ENCODE data around the gene KDM4B. TPM values are rescaled to one million over a fixed set of nuclear protein-coding genes. Genes with fewer than 3 reads are reported as not detected.

KDM4B gene
- total and polyA plus RNA-seq, 5 donors, result 18.8 to 37.5 (median 26.6) TPM

- WGBS, result 22% methylated on average over 33 of the region's 33 CpGs
- DNase-seq, result peak; percentile 82 to 91 (median 87)
- Histone ChIP-seq H3K27ac (ENCODE audit: low read length) (peak overlapping the region; percentile 67), H3K4me1 (ENCODE audit: control insufficient read depth, insufficient read depth, low read length) (peaks cover 20% of the 10 kb centered on the region), H3K9me3 (ENCODE audit: control insufficient read depth, low read length) (no peaks in the 10 kb centered on the region), H3K27me3 (ENCODE audit: control insufficient read depth, insufficient read depth) (no peaks in the 10 kb centered on the region), H3K4me3 (ENCODE audit: low read length) (no peak overlapping the region)
- intact Hi-C loops (cut with DNase I), result no loop called here
- ATAC-seq, result peak; percentile 79 to 84
These were observed 7.7 kb downstream of the KDM4B start for GRCh38 chr19:4976401-4977298.

GRCh38 chr19:4977299-4978174 lies 8.6 kb downstream of the KDM4B start:
- intact Hi-C loops (cut with DNase I), result no loop called here
- peak overlapping the region; percentile 38 for H3K27ac ChIP-seq (ENCODE audit: low read length)
- ATAC-seq (peak; percentile 17 to 22), DNase-seq (peak; percentile 51 to 86 (median 84))
- H3K9me3 ChIP-seq (ENCODE audit: control insufficient read depth, low read length), result no peaks in the 10 kb centered on the region
- H3K4me1 ChIP-seq (ENCODE audit: control insufficient read depth, insufficient read depth, low read length), result peaks cover 18% of the 10 kb centered on the region
- 38% methylated on average over 36 of the region's 36 CpGs for WGBS
- no peaks in the 10 kb centered on the region for H3K27me3 ChIP-seq (ENCODE audit: control insufficient read depth, insufficient read depth)
- no peak overlapping the region for H3K4me3 ChIP-seq (ENCODE audit: low read length)

DNA sequence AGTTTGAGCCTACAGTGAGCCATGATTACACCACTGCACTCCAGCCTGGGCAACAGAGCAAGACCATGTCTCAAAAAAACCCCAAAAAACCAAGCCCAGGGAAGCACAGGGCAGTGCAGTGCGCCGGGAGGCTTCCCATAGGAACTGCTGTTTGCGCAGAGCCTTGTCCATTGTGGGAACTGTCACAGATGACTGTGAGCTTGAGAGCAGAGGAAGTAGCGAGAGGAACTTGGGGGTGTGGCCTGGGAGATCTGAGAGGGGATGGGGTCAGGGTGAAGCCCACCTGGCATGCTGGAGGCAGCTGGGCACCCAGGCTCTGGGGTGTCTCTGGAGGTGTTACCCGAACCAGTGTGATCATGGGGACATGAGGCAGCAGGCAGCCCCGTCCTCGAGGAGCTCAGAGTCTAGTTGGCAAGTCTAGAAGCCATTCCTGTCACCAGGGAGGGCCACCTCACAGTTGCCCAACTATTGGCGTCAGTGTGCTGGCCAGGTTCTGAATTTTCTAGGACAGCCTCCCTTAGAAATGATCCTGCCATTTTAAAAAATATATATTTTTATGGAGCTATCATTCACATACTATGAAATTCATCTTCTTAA lies 10.4 kb downstream of the KDM4B start:
- H3K27ac ChIP-seq (ENCODE audit: low read length), result no peak overlapping the region
- ATAC-seq (no peak), DNase-seq (peak in 1 of 3 donors; percentile 53)
- H3K9me3 ChIP-seq (ENCODE audit: control insufficient read depth, low read length), result no peaks in the 10 kb centered on the region
- H3K4me1 ChIP-seq (ENCODE audit: control insufficient read depth, insufficient read depth, low read length), result peaks cover 20% of the 10 kb centered on the region
- no peak overlapping the region for H3K4me3 ChIP-seq (ENCODE audit: low read length)
- WGBS, result 79% methylated on average over 8 of the region's 8 CpGs
- H3K27me3 ChIP-seq (ENCODE audit: control insufficient read depth, insufficient read depth), result no peaks in the 10 kb centered on the region
- intact Hi-C loops (cut with DNase I), result no loop called here

DNA sequence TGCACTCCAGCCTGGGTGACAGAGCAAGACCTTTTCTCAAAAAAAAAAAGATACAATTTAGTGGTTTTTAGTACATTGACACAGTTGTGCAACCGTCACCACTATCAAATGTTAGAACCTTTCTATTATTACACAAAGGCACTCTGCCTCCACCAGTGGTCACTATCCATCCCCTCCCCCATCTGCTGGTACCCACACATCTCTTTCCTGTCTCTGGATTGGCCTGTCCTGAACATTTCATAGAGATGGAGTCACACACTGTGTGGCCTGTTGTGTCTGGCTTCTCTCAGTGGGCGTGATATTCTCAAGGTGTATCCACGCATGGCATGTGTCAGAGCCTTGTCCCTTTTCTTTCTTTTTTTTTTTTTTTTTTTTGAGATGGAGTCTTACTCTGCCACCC lies 11.2 kb downstream of the KDM4B start:
- Histone ChIP-seq H3K4me1 (ENCODE audit: control insufficient read depth, insufficient read depth, low read length) (peaks cover 21% of the 10 kb centered on the region), H3K27me3 (ENCODE audit: control insufficient read depth, insufficient read depth) (no peaks in the 10 kb centered on the region), H3K27ac (ENCODE audit: low read length) (no peak overlapping the region), H3K4me3 (ENCODE audit: low read length) (no peak overlapping the region), H3K9me3 (ENCODE audit: control insufficient read depth, low read length) (no peaks in the 10 kb centered on the region)
- WGBS, result 89% methylated on average over 3 of the region's 3 CpGs
- DNase-seq (no peak), ATAC-seq (no peak)
- intact Hi-C loops (cut with DNase I), result no loop called here

DNA sequence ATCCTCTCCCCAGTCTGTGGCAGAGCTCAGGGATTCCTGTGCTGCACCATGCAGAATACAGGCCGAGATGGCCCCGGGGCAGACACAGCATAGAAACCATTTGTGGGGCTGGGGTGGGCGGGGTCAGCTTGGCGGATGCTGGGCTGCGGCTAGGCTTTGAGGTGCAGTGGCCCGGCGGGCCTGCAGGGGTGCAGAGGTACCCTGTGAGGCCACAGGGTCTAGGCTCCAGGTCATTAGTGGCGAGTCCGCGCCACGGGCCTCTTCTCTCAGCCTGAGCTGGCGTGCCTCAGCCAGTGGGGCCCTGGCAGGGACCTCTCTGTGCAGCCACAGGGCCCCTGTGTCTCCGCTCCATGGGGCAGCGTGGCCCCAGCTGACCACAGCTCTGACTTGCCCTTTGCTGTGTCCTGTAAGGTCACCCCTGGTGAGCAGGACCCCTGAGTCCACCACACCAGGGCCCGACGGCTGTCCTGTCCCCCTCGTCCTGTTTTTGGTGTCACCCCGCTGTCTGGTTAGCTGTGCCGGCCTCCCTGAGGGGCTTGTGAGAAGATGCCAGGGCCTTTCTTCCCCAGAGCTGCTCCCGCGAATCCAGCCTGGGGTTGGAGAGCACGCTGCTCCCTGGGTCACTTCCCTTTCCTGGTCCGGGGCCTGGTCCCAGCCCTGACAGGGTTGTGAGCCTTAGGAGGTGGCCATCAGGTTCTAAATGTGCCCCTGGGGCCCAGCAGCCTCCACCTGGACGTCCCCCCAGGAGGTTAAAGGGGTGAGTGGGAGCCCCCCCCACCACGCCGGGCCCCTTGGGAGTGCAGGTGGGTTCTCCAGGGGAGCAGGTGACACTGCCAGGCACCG lies 12.1 kb downstream of the KDM4B start:
- intact Hi-C loops (cut with DNase I), result no loop called here
- H3K4me3 ChIP-seq (ENCODE audit: low read length), result no peak overlapping the region
- no peak for ATAC-seq
- WGBS, result 77% methylated on average over 27 of the region's 27 CpGs
- peaks cover 22% of the 10 kb centered on the region for H3K4me1 ChIP-seq (ENCODE audit: control insufficient read depth, insufficient read depth, low read length)
- no peak overlapping the region for H3K27ac ChIP-seq (ENCODE audit: low read length)
- H3K27me3 ChIP-seq (ENCODE audit: control insufficient read depth, insufficient read depth), result no peaks in the 10 kb centered on the region
- peak in 1 of 3 donors; percentile 45 for DNase-seq
- no peaks in the 10 kb centered on the region for H3K9me3 ChIP-seq (ENCODE audit: control insufficient read depth, low read length)

- no peak overlapping the region for H3K4me3 ChIP-seq (ENCODE audit: low read length)
- peaks cover 17% of the 10 kb centered on the region for H3K4me1 ChIP-seq (ENCODE audit: control insufficient read depth, insufficient read depth, low read length)
- H3K27me3 ChIP-seq (ENCODE audit: control insufficient read depth, insufficient read depth), result no peaks in the 10 kb centered on the region
- ATAC-seq, result no peak
- intact Hi-C loops (cut with DNase I), result no loop called here
- H3K27ac ChIP-seq (ENCODE audit: low read length), result no peak overlapping the region
- WGBS, result 85% methylated on average over 3 of the region's 3 CpGs
- no peaks in the 10 kb centered on the region for H3K9me3 ChIP-seq (ENCODE audit: control insufficient read depth, low read length)
- DNase-seq, result no peak
These were observed 12.7 kb downstream of the KDM4B start for GRCh38 chr19:4981681-4981958.

GRCh38 chr19:4983346-4984105 lies 14.6 kb downstream of the KDM4B start:
- Histone ChIP-seq H3K4me1 (ENCODE audit: control insufficient read depth, insufficient read depth, low read length) (peaks cover 20% of the 10 kb centered on the region), H3K27me3 (ENCODE audit: control insufficient read depth, insufficient read depth) (no peaks in the 10 kb centered on the region), H3K4me3 (ENCODE audit: low read length) (no peak overlapping the region), H3K27ac (ENCODE audit: low read length) (no peak overlapping the region), H3K9me3 (ENCODE audit: control insufficient read depth, low read length) (no peaks in the 10 kb centered on the region)
- intact Hi-C loops (cut with DNase I), result no loop called here
- WGBS, result 67% methylated on average over 23 of the region's 23 CpGs
- ATAC-seq (peak in 1 of 2 donors; percentile 25), DNase-seq (peak in 1 of 3 donors; percentile 58)

- no peak for ATAC-seq
These were observed 15.1 kb downstream of the KDM4B start for GRCh38 chr19:4984106-4984380.

DNA sequence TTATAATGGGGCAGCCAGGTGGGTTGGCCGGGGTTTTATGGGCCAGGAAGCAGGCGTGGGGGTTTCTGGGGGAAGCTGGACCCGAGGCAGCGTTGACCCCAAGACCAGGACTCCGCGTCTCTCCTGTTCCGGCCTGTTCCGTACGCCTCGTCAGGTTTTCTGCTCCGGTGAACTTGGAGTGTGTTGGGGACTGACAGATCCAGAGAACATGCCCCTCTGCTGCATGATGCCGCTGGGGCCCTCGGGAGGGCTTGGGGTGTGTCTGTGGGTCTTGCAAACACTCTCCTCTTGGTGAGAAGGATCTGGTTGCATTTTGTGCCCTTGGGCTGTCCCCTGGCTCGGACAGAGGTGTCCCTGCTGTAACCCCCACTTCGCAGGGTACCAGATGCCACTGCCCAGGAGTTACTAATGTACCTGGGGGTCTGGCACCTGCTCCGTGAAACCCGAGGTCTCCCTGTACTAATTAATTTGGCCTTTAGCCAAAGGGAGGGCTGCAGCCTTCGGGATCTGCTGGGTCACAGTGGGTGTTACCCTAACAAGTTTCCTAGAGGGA lies 15.6 kb downstream of the KDM4B start:
- ATAC-seq (no peak), DNase-seq (peak in 1 of 3 donors; percentile 45)
- Histone ChIP-seq H3K27me3 (ENCODE audit: control insufficient read depth, insufficient read depth) (no peaks in the 10 kb centered on the region), H3K27ac (ENCODE audit: low read length) (no peak overlapping the region), H3K4me3 (ENCODE audit: low read length) (no peak overlapping the region), H3K4me1 (ENCODE audit: control insufficient read depth, insufficient read depth, low read length) (peaks cover 25% of the 10 kb centered on the region), H3K9me3 (ENCODE audit: control insufficient read depth, low read length) (no peaks in the 10 kb centered on the region)
- WGBS, result 63% methylated on average over 18 of the region's 18 CpGs
- intact Hi-C loops (cut with DNase I), result no loop called here

More at GRCh38 chr19:4984106-4984380, 15.1 kb downstream of the KDM4B start:
- H3K4me1 ChIP-seq (ENCODE audit: control insufficient read depth, insufficient read depth, low read length), result peaks cover 25% of the 10 kb centered on the region
- no peaks in the 10 kb centered on the region for H3K27me3 ChIP-seq (ENCODE audit: control insufficient read depth, insufficient read depth)
- H3K27ac ChIP-seq (ENCODE audit: low read length), result no peak overlapping the region
- intact Hi-C loops (cut with DNase I), result no loop called here
- WGBS, result 79% methylated on average over 7 of the region's 7 CpGs
- no peaks in the 10 kb centered on the region for H3K9me3 ChIP-seq (ENCODE audit: control insufficient read depth, low read length)
- peak in 1 of 3 donors; percentile 34 for DNase-seq
- no peak overlapping the region for H3K4me3 ChIP-seq (ENCODE audit: low read length)
